H9 (cell line): ENCODE measurements around the gene POU2F3. TPM values are rescaled to one million over a fixed set of nuclear protein-coding genes. Genes with fewer than 3 reads are reported as not detected.

Source experiments
- DNase-seq: peaks from one replicate; pipeline ENCODE4 v3.0.0-alpha.2; 2017
- H2AFZ ChIP-seq: one replicate; pipeline ENCODE4 v1.6.1; 2013; ENCODE audit warnings: mild to moderate bottlenecking, low read length, control low read depth, moderate library complexity
- H2AK5ac ChIP-seq: 2 replicates; pipeline ENCODE4 v1.6.1; 2013; ENCODE audit warnings: low read length, control low read depth, mixed read lengths; ENCODE audit not compliant: insufficient read length
- H2BK120ac ChIP-seq: one replicate; pipeline ENCODE4 v1.6.1; 2013; ENCODE audit warnings: low read depth, mild to moderate bottlenecking, low read length, control low read depth, inconsistent platforms; ENCODE audit not compliant: poor library complexity, severe bottlenecking
- H2BK12ac ChIP-seq: 2 replicates; pipeline ENCODE4 v1.6.1; 2013; ENCODE audit warnings: low read length, control low read depth, mixed read lengths, low read depth; ENCODE audit not compliant: insufficient read length
- H2BK15ac ChIP-seq: 2 replicates; pipeline ENCODE4 v1.6.1; 2013; ENCODE audit warnings: low read depth, low read length, control low read depth
- H2BK20ac ChIP-seq: one replicate; pipeline ENCODE4 v1.6.1; 2013; ENCODE audit warnings: low read depth, mild to moderate bottlenecking, low read length, control low read depth, inconsistent platforms; ENCODE audit not compliant: poor library complexity, severe bottlenecking
- H2BK5ac ChIP-seq: 2 replicates; pipeline ENCODE4 v1.6.1; 2013; ENCODE audit warnings: low read length, control low read depth, mixed read lengths; ENCODE audit not compliant: insufficient read length
- H3K14ac ChIP-seq: 2 replicates; pipeline ENCODE4 v1.6.1; 2013; ENCODE audit warnings: low read length, control low read depth; ENCODE audit not compliant: insufficient read depth
- H3K18ac ChIP-seq: 2 replicates; pipeline ENCODE4 v1.6.1; 2013; ENCODE audit warnings: low read depth, mild to moderate bottlenecking, mixed read lengths, low read length, control low read depth; ENCODE audit not compliant: insufficient read length
- H3K23ac ChIP-seq: 2 replicates; pipeline ENCODE4 v1.6.1; 2013; ENCODE audit warnings: low read length, control low read depth, mixed read lengths, low read depth; ENCODE audit not compliant: insufficient read length
- H3K23me2 ChIP-seq: 2 replicates; pipeline ENCODE4 v1.6.1; 2013; ENCODE audit warnings: low read depth, mild to moderate bottlenecking, mixed read lengths, low read length, control low read depth; ENCODE audit not compliant: insufficient read length, poor library complexity, severe bottlenecking
- H3K27ac ChIP-seq: 2 replicates; pipeline ENCODE4 v1.5.1; 2013; ENCODE audit warnings: low read length, control low read depth, mixed read lengths, low read depth; ENCODE audit not compliant: insufficient read length
- H3K27me3 ChIP-seq: 2 replicates; pipeline ENCODE4 v1.6.1; 2013; ENCODE audit warnings: low read length, control low read depth, inconsistent platforms; ENCODE audit not compliant: insufficient read depth
- H3K4ac ChIP-seq: 2 replicates; pipeline ENCODE4 v1.6.1; 2013; ENCODE audit warnings: low read depth, mild to moderate bottlenecking, control low read depth, inconsistent platforms, low read length, moderate library complexity
- H3K4me1 ChIP-seq: 2 replicates; pipeline ENCODE4 v1.6.1; 2013; ENCODE audit warnings: low read length, control low read depth, inconsistent platforms; ENCODE audit not compliant: insufficient read depth
- H3K4me2 ChIP-seq: 2 replicates; pipeline ENCODE4 v1.6.1; 2013; ENCODE audit warnings: low read length, control low read depth, mixed read lengths; ENCODE audit not compliant: insufficient read length, insufficient read depth
- H3K56ac ChIP-seq: 2 replicates; pipeline ENCODE4 v1.6.1; 2013; ENCODE audit warnings: low read depth, mild to moderate bottlenecking, mixed read lengths, low read length, control low read depth; ENCODE audit not compliant: insufficient read length
- H3K79me1 ChIP-seq: 2 replicates; pipeline ENCODE4 v1.6.1; 2013; ENCODE audit warnings: low read depth, mild to moderate bottlenecking, moderate library complexity, low read length, control low read depth, inconsistent platforms; ENCODE audit not compliant: insufficient read depth, poor library complexity, severe bottlenecking
- H3K79me2 ChIP-seq: 2 replicates; pipeline ENCODE4 v1.6.1; 2013; ENCODE audit warnings: low read length, control low read depth, inconsistent platforms; ENCODE audit not compliant: insufficient read depth
- H3K9ac ChIP-seq: 2 replicates; pipeline ENCODE4 v1.6.1; 2013; ENCODE audit warnings: low read length, control low read depth, mixed read lengths; ENCODE audit not compliant: insufficient read length; ENCODE audit errors: extremely low read depth
- H3K9me3 ChIP-seq: one replicate; pipeline ENCODE4 v1.6.1; 2013; ENCODE audit warnings: low read depth, low read length, inconsistent platforms; ENCODE audit not compliant: control insufficient read depth
- H3T11ph ChIP-seq: one replicate; pipeline ENCODE4 v1.6.1; 2013; ENCODE audit warnings: mild to moderate bottlenecking, low read length, control low read depth, inconsistent platforms
- H4K20me1 ChIP-seq: one replicate; pipeline ENCODE4 v1.6.1; 2013; ENCODE audit not compliant: control insufficient read depth, insufficient read length, insufficient read depth
- H4K5ac ChIP-seq: 2 replicates; pipeline ENCODE4 v1.6.1; 2013; ENCODE audit warnings: low read depth, mild to moderate bottlenecking, mixed read lengths, low read length, control low read depth; ENCODE audit not compliant: insufficient read length
- H4K8ac ChIP-seq: replicated peaks from 2 replicates; pipeline ENCODE4 v1.6.1; 2013; ENCODE audit warnings: low read length, control low read depth, mixed read lengths, low read depth; ENCODE audit not compliant: insufficient read length
- H4K91ac ChIP-seq: 2 replicates; pipeline ENCODE4 v1.6.1; 2013; ENCODE audit warnings: low read depth, mild to moderate bottlenecking, moderate library complexity, mixed read lengths, low read length, control low read depth; ENCODE audit not compliant: insufficient read length
- H3K27ac Mint-ChIP-seq, 3 experiments: 2 replicates in 2 of 3; 3 replicates in 1 of 3; pipeline ENCODE4 v1.8.0; 2020 to 2021; ENCODE audit warnings: mixed read lengths in 3 of 3, mild to moderate bottlenecking in 1 of 3, moderate library complexity in 1 of 3
- H3K27me3 Mint-ChIP-seq: 2 replicates; pipeline ENCODE4 v1.8.0; 2021; ENCODE audit warnings: low read depth, mild to moderate bottlenecking, moderate library complexity, mixed read lengths
- H3K36me3 Mint-ChIP-seq, 3 experiments: 2 replicates in 2 of 3; 3 replicates in 1 of 3; pipeline ENCODE4 v1.8.0; 2020 to 2021; ENCODE audit warnings: low read depth in 3 of 3, mixed read lengths in 3 of 3; ENCODE audit not compliant: insufficient read depth in 1 of 3
- H3K4me1 Mint-ChIP-seq, 2 experiments: 2 replicates each; pipeline ENCODE4 v1.8.0; 2020; ENCODE audit warnings: mixed read lengths in 2 of 2
- H3K4me3 Mint-ChIP-seq, 2 experiments: 2 replicates in 1 of 2; 3 replicates in 1 of 2; pipeline ENCODE4 v1.8.0; 2020 to 2021; ENCODE audit warnings: mild to moderate bottlenecking in 2 of 2, mixed read lengths in 2 of 2, moderate library complexity in 1 of 2
- H3K9me3 Mint-ChIP-seq, 2 experiments: 2 replicates in 1 of 2; 3 replicates in 1 of 2; pipeline ENCODE4 v1.8.0; 2020; ENCODE audit warnings: mild to moderate bottlenecking in 2 of 2, mixed read lengths in 2 of 2, moderate library complexity in 1 of 2
- CTCF ChIP-seq: fragments of 200-600 bp; sonication (generic); conservative IDR thresholded peaks from 3 replicates; pipeline ENCODE4 v1.8.0; 2021; ENCODE audit warnings: antibody characterized with exemption, mild to moderate bottlenecking
- WGBS: extraction: QIAGEN DNeasy Blood & Tissue Kit; methylation state at CpG from one replicate; pipeline ENCODE4 v1.1.7; 2013; ENCODE audit warnings: missing lambda C conversion rate, low lambda C conversion rate, mixed read lengths; ENCODE audit not compliant: insufficient read length; ENCODE audit errors: extremely low coverage; 5-methylcytosine and 5-hydroxymethylcytosine counted together
- total RNA-seq: library from RNA; stranded (reverse); gene quantifications from 2 replicates; pipeline ENCODE4 v1.2.1, GENCODE V29; 2021

The POU2F3 gene
- total RNA-seq, 1 experiment from 2014 or later = 1.1 TPM

GRCh38 chr11:120298461-120298860 is 58.5 kb downstream of the POU2F3 start:
- Histone ChIP-seq H3K9me3 (no peaks in the 10 kb centered on the region), H3K79me1 (no peaks in the 10 kb centered on the region), H4K20me1 (no peaks in the 10 kb centered on the region), H4K91ac (no peak overlapping the region), H3K9ac (no peak overlapping the region), H4K8ac (no peak overlapping the region), H3K56ac (no peak overlapping the region), H3K79me2 (no peaks in the 10 kb centered on the region), H2BK15ac (no peak overlapping the region), H3K27me3 (no peaks in the 10 kb centered on the region), H3T11ph (no peak overlapping the region), H2BK12ac (no peak overlapping the region), H4K5ac (no peak overlapping the region), H3K18ac (no peak overlapping the region), H3K4me1 (no peaks in the 10 kb centered on the region), H3K4me2 (no peak overlapping the region), H2AFZ (no peak overlapping the region), H2AK5ac (no peak overlapping the region), H2BK20ac (no peak overlapping the region), H2BK120ac (no peak overlapping the region), H3K23me2 (no peaks in the 10 kb centered on the region), H3K4ac (no peak overlapping the region), H3K27ac (no peak overlapping the region), H3K23ac (no peak overlapping the region), H2BK5ac (no peak overlapping the region), H3K14ac (no peak overlapping the region)
- DNase-seq = no peak
- H3K9me3 Mint-ChIP-seq = no peaks in the 10 kb centered on the region; a peak in 1 of 5 replicates
- H3K4me1 Mint-ChIP-seq = peaks cover 8 to 17% of the 10 kb centered on the region in 2 experiments
- no CpG with 5 or more reads among the region's 5 CpGs for WGBS
- TF ChIP-seq CTCF = no peak
- peaks cover 31% of the 10 kb centered on the region for H3K27me3 Mint-ChIP-seq
- H3K4me3 Mint-ChIP-seq = no peak overlapping the region
- no peak overlapping the region for H3K27ac Mint-ChIP-seq
- no peaks in the 10 kb centered on the region for H3K36me3 Mint-ChIP-seq
